CD4-positive, alpha-beta T cell (primary cell): ENCODE results near the gene MCC. TPM values are rescaled to one million over a fixed set of nuclear protein-coding genes. Genes with fewer than 3 reads are reported as not detected.

Experiments used
- ATAC-seq: fragments of 200-7000 bp; cut with Tn5 transposase; one replicate; pipeline ENCODE4 v1.10.0; 2022; ENCODE audit warnings: mild to moderate bottlenecking; ENCODE audit not compliant: poor library complexity
- CTCF ChIA-PET: fragments of 350-600 bp; sonication (Branson Sonifier 250); formaldehyde crosslinking; loops from one replicate; lab custom pipeline; 2021; ENCODE audit warnings: antibody characterized with exemption, inconsistent platforms; lab: Charles Lee
- POLR2A ChIA-PET: fragments of 350-600 bp; sonication (Branson Sonifier 250); formaldehyde crosslinking; loops from one replicate; lab custom pipeline; 2021; ENCODE audit warnings: antibody characterized with exemption, inconsistent platforms; lab: Charles Lee
- DNase-seq, 14 experiments: peaks; one replicate each; pipeline ENCODE4 v3.0.0-alpha.2; 2013 to 2020; ENCODE audit warnings: mixed read lengths in 2 of 14
- H3K27ac ChIP-seq, 2 donors: one replicate each; pipeline versions ENCODE4 v1.5.1 to v1.7.0; 2013; ENCODE audit warnings: low read length in 2 of 2, low read depth in 1 of 2, mild to moderate bottlenecking in 1 of 2
- H3K27me3 ChIP-seq, 2 experiments: 1 replicate in 1 of 2; 2 replicates in 1 of 2; pipeline versions ENCODE4 v1.6.1 to v1.7.0; 2013; ENCODE audit warnings: low read length in 2 of 2, control low read depth in 1 of 2, mild to moderate bottlenecking in 1 of 2, moderate library complexity in 1 of 2; ENCODE audit not compliant: insufficient read depth in 2 of 2, control insufficient read depth in 1 of 2
- H3K36me3 ChIP-seq: one replicate; pipeline ENCODE4 v1.6.1; 2013; ENCODE audit warnings: low read length, control low read depth; ENCODE audit not compliant: insufficient read depth
- H3K4me1 ChIP-seq: one replicate; pipeline ENCODE4 v1.6.1; 2013; ENCODE audit warnings: low read length, control low read depth; ENCODE audit not compliant: insufficient read depth
- H3K4me3 ChIP-seq: one replicate; pipeline ENCODE4 v1.5.1; 2013; ENCODE audit warnings: mild to moderate bottlenecking, low read length, moderate library complexity
- H3K9me3 ChIP-seq, 2 experiments: 1 replicate in 1 of 2; 2 replicates in 1 of 2; pipeline versions ENCODE4 v1.6.1 to v1.7.0; 2013; ENCODE audit warnings: low read length in 2 of 2, mild to moderate bottlenecking in 2 of 2, control low read depth in 1 of 2, moderate library complexity in 1 of 2; ENCODE audit not compliant: control insufficient read depth in 1 of 2, insufficient read depth in 1 of 2
- H3K27ac Mint-ChIP-seq: one replicate; pipeline ENCODE4 v1.8.0; 2020; ENCODE audit warnings: mixed read lengths
- H3K27me3 Mint-ChIP-seq: one replicate; pipeline ENCODE4 v1.8.0; 2021; ENCODE audit warnings: mixed read lengths
- H3K36me3 Mint-ChIP-seq: one replicate; pipeline ENCODE4 v1.8.0; 2021; ENCODE audit warnings: low read depth, mixed read lengths
- H3K4me1 Mint-ChIP-seq: one replicate; pipeline ENCODE4 v1.8.0; 2021; ENCODE audit warnings: low read depth, mixed read lengths
- H3K4me3 Mint-ChIP-seq: one replicate; pipeline ENCODE4 v1.8.0; 2020; ENCODE audit warnings: mild to moderate bottlenecking, mixed read lengths
- H3K9me3 Mint-ChIP-seq: one replicate; pipeline ENCODE4 v1.8.0; 2020; ENCODE audit warnings: mixed read lengths
- intact Hi-C, 2 experiments: fragments of 100-400 bp; cut with DNase I in 1 of 2; cut with micrococcal nuclease in 1 of 2; formaldehyde crosslinking; loops; one replicate each; pipeline versions ENCODE4 v1.15.1 to v1.9.0; 2023 to 2025; cut with DNase I, micrococcal nuclease
- total RNA-seq, 174 experiments: library from RNA in 2 of 174; stranded (reverse) in 2 of 174; gene quantifications; one replicate each; pipeline ENCODE4 v1.2.3 and lab custom pipeline; 2021 to 2026
- TF ChIP-seq, protein P1 (sequence below): fragments of 200-600 bp; IDR thresholded peaks from one replicate; pipeline ENCODE4 v1.8.0; 2022; ENCODE audit warnings: antibody characterized with exemption, mild to moderate bottlenecking

MCC gene
- total RNA-seq, 2 experiments from 2014 or later = 3.2 to 3.3 TPM

DNA sequence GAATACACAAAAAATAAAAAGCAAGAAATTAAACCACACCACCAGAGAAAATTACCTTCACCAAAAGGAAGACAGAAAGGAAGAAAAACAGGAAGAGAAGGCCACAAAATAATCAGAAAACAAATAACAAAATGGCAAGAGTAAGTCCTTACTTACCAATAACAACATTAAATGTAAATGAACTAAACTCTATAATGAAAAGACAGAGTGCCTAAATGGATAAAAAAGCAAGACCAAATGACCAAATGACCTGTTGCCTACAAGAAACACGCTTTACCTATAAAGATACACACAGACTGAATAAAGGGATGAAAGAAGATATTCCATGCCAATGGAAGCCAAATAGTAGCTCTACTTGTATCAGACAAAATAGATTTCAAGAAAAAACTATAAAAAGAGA is 140.7 kb downstream of the MCC start:
- Mint-ChIP-seq H3K9me3 (peaks cover 2% of the 10 kb centered on the region), H3K27ac (no peak overlapping the region), H3K4me1 (no peaks in the 10 kb centered on the region), H3K36me3 (no peaks in the 10 kb centered on the region), H3K27me3 (peaks cover 25% of the 10 kb centered on the region), H3K4me3 (no peak overlapping the region)
- no peak for ATAC-seq
- no peaks in the 10 kb centered on the region for H3K4me1 ChIP-seq
- H3K36me3 ChIP-seq = no peaks in the 10 kb centered on the region
- POLR2A ChIA-PET = no interaction called here
- H3K27ac ChIP-seq = no peak overlapping the region
- H3K27me3 ChIP-seq = no peaks in the 10 kb centered on the region
- CTCF ChIA-PET = no interaction called here
- intact Hi-C loops = no loop called here
- DNase-seq = no peak
- H3K4me3 ChIP-seq = no peak overlapping the region
- TF ChIP-seq, protein P1, sequence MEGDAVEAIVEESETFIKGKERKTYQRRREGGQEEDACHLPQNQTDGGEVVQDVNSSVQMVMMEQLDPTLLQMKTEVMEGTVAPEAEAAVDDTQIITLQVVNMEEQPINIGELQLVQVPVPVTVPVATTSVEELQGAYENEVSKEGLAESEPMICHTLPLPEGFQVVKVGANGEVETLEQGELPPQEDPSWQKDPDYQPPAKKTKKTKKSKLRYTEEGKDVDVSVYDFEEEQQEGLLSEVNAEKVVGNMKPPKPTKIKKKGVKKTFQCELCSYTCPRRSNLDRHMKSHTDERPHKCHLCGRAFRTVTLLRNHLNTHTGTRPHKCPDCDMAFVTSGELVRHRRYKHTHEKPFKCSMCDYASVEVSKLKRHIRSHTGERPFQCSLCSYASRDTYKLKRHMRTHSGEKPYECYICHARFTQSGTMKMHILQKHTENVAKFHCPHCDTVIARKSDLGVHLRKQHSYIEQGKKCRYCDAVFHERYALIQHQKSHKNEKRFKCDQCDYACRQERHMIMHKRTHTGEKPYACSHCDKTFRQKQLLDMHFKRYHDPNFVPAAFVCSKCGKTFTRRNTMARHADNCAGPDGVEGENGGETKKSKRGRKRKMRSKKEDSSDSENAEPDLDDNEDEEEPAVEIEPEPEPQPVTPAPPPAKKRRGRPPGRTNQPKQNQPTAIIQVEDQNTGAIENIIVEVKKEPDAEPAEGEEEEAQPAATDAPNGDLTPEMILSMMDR = no peak
- no peaks in the 10 kb centered on the region for H3K9me3 ChIP-seq

DNA sequence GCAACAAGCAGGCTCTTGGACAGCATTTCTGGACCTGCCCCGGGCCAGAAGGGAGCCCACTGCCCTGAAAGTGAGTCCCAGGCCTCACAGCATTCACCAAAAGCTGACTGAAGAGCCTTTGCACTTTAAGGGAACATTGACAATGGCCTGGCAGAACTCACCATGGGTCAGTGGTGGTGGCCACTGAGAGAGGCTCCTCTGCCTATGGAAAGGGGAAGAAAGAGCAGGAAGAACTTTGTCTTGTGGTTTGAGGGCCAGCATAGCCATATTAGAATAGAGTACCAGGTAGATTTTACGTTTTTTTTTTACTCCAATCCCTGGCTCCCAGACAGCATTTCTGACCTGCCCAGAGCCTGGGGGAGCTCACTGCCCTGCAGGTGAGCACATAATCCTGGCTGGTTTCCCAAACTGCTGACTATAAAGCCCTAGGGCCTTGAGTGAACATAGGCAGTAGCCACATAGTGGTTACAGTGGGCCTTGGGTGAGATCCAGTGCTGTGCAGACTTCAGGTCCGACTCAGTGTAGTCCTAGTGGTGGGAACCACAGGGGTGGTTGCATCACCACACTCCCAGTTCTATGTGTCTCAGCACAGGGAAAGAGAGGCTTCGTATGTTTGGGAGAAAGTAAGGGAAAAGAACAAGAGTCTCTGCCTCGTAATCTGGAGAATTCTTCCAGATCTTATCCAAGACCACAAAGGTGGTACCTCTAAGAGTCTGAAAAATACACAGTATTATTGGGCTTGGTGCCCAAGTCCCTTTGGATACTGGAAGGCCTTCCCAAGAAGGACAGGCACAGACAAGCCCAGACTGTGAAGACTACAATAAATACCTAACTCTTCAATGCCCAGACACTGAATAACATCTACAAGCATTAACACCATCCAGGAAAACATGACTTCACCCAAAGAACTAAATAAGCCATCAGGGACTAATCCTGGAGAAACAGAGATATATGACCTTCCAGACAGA is 143.0 kb downstream of the MCC start:
- Mint-ChIP-seq H3K27me3 (peaks cover 42% of the 10 kb centered on the region), H3K4me1 (no peaks in the 10 kb centered on the region), H3K27ac (no peak overlapping the region), H3K9me3 (peaks cover 2% of the 10 kb centered on the region), H3K36me3 (no peaks in the 10 kb centered on the region), H3K4me3 (no peak overlapping the region)
- Histone ChIP-seq H3K4me3 (no peak overlapping the region), H3K4me1 (no peaks in the 10 kb centered on the region), H3K36me3 (no peaks in the 10 kb centered on the region), H3K27me3 (no peaks in the 10 kb centered on the region), H3K27ac (no peak overlapping the region), H3K9me3 (no peaks in the 10 kb centered on the region)
- TF ChIP-seq, protein P1 = no peak
- ChIA-PET CTCF (no interaction called here), POLR2A (no interaction called here)
- intact Hi-C loops = no loop called here
- ATAC-seq (no peak), DNase-seq (no peak)

DNA sequence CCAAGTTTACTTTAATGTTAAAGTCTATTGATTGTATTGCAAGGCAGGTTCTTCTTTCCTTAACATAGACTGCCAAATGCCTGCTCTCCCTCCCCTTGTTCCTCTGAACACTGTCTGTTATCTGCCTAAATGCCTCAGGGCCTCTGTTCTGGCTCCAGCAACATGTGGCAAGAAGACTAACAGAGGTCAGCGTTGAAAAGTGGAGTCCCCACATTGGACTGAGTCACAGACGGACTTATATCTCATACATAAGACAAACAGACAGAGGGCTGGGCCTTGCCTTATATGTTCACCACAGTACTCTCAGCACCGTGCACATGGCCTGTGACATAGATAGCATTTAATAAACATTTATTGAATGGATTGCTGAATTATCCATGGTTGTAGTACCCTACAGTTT is 144.9 kb downstream of the MCC start:
- H3K4me3 ChIP-seq = no peak overlapping the region
- H3K27ac ChIP-seq = no peak overlapping the region
- H3K9me3 ChIP-seq = no peaks in the 10 kb centered on the region
- no peaks in the 10 kb centered on the region for H3K27me3 ChIP-seq
- H3K27ac Mint-ChIP-seq = no peak overlapping the region
- no peaks in the 10 kb centered on the region for H3K36me3 ChIP-seq
- no peak for DNase-seq
- no peaks in the 10 kb centered on the region for H3K4me1 Mint-ChIP-seq
- intact Hi-C loops = no loop called here
- peaks cover 39% of the 10 kb centered on the region for H3K27me3 Mint-ChIP-seq
- CTCF ChIA-PET = no interaction called here
- H3K9me3 Mint-ChIP-seq = peaks cover 2% of the 10 kb centered on the region
- no peaks in the 10 kb centered on the region for H3K4me1 ChIP-seq
- POLR2A ChIA-PET = interaction anchor here (0.5 kb wide), 1 partner anchor 967 kb away, joined by 3 read pairs; no protein-coding TSS in a partner anchor
- no peak for ATAC-seq
- TF ChIP-seq, protein P1 = no peak
- no peaks in the 10 kb centered on the region for H3K36me3 Mint-ChIP-seq
- no peak overlapping the region for H3K4me3 Mint-ChIP-seq
